ENCODE data around the gene HP. TPM values are rescaled to one million over a fixed set of nuclear protein-coding genes. Genes with fewer than 3 reads are reported as not detected.

Gene HP
- total RNA-seq, 1 donor from 2014 or later: not detected

- Mint-ChIP-seq H3K4me3 (ENCODE audit: low read depth) (no peak overlapping the region), H3K27me3 (no peaks in the 10 kb centered on the region), H3K4me1 (ENCODE audit: low read depth) (no peaks in the 10 kb centered on the region), H3K27ac (no peak overlapping the region), H3K36me3 (ENCODE audit: insufficient read depth) (peaks cover 32% of the 10 kb centered on the region), H3K9me3 (ENCODE audit: low read depth) (no peaks in the 10 kb centered on the region)
- no peak for DNase-seq (ENCODE audit: low spot score, unreplicated experiment)
- TF ChIP-seq, protein P1, sequence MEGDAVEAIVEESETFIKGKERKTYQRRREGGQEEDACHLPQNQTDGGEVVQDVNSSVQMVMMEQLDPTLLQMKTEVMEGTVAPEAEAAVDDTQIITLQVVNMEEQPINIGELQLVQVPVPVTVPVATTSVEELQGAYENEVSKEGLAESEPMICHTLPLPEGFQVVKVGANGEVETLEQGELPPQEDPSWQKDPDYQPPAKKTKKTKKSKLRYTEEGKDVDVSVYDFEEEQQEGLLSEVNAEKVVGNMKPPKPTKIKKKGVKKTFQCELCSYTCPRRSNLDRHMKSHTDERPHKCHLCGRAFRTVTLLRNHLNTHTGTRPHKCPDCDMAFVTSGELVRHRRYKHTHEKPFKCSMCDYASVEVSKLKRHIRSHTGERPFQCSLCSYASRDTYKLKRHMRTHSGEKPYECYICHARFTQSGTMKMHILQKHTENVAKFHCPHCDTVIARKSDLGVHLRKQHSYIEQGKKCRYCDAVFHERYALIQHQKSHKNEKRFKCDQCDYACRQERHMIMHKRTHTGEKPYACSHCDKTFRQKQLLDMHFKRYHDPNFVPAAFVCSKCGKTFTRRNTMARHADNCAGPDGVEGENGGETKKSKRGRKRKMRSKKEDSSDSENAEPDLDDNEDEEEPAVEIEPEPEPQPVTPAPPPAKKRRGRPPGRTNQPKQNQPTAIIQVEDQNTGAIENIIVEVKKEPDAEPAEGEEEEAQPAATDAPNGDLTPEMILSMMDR (IDR thresholded peaks at IDR 0.05; ENCODE audit: unreplicated experiment): no peak
Observed at GRCh38 chr16:72104905-72105304, 50.6 kb downstream of the HP start.

DNA sequence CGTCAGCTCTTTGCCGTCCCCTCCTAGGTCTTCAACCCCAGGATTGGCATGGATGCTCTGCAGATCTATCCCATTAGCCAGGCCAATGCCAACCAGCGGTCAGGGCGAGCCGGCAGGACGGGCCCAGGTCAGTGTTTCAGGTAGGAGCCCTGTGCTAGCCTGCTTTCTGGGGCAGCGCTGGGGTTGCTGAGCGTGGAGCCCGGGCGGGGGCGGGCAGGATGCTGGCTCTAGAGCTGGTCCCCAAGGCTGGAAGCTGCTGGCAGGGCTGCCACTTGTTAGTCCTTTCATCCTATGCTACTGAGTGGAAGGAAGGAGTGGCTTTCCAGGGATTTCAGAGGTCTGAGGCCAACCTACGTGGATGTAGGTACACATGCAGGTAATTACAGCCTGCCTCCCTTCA, 51.7 kb downstream of the HP start:
- TF ChIP-seq, protein P1 (IDR thresholded peaks at IDR 0.05; ENCODE audit: unreplicated experiment): no peak
- Mint-ChIP-seq H3K36me3 (ENCODE audit: insufficient read depth) (peaks cover 40% of the 10 kb centered on the region), H3K9me3 (ENCODE audit: low read depth) (no peaks in the 10 kb centered on the region), H3K27ac (no peak overlapping the region), H3K4me1 (ENCODE audit: low read depth) (no peaks in the 10 kb centered on the region), H3K27me3 (no peaks in the 10 kb centered on the region), H3K4me3 (ENCODE audit: low read depth) (no peak overlapping the region)
- no peak for DNase-seq (ENCODE audit: low spot score, unreplicated experiment)

GRCh38 chr16:72107371-72107770, 53.1 kb downstream of the HP start:
- H3K9me3 Mint-ChIP-seq (ENCODE audit: low read depth): no peaks in the 10 kb centered on the region
- H3K4me1 Mint-ChIP-seq (ENCODE audit: low read depth): no peaks in the 10 kb centered on the region
- no peak overlapping the region for H3K27ac Mint-ChIP-seq
- no peaks in the 10 kb centered on the region for H3K27me3 Mint-ChIP-seq
- DNase-seq (ENCODE audit: low spot score, unreplicated experiment): no peak
- peaks cover 35% of the 10 kb centered on the region for H3K36me3 Mint-ChIP-seq (ENCODE audit: insufficient read depth)
- H3K4me3 Mint-ChIP-seq (ENCODE audit: low read depth): no peak overlapping the region
- TF ChIP-seq, protein P1 (IDR thresholded peaks at IDR 0.05; ENCODE audit: unreplicated experiment): no peak

- H3K4me1 Mint-ChIP-seq (ENCODE audit: low read depth): no peaks in the 10 kb centered on the region
Observed at GRCh38 chr16:72108353-72109102, 54.2 kb downstream of the HP start.

GRCh38 chr16:72109300-72109699, 55.0 kb downstream of the HP start:
- Mint-ChIP-seq H3K4me3 (ENCODE audit: low read depth) (no peak overlapping the region), H3K27ac (no peak overlapping the region), H3K4me1 (ENCODE audit: low read depth) (no peaks in the 10 kb centered on the region), H3K36me3 (ENCODE audit: insufficient read depth) (peaks cover 27% of the 10 kb centered on the region), H3K9me3 (ENCODE audit: low read depth) (no peaks in the 10 kb centered on the region), H3K27me3 (no peaks in the 10 kb centered on the region)
- TF ChIP-seq, protein P1 (IDR thresholded peaks at IDR 0.05; ENCODE audit: unreplicated experiment): no peak
- DNase-seq (ENCODE audit: low spot score, unreplicated experiment): no peak

More at GRCh38 chr16:72108353-72109102, 54.2 kb downstream of the HP start:
- no peaks in the 10 kb centered on the region for H3K27me3 Mint-ChIP-seq
- TF ChIP-seq, protein P1 (IDR thresholded peaks at IDR 0.05; ENCODE audit: unreplicated experiment): no peak
- H3K9me3 Mint-ChIP-seq (ENCODE audit: low read depth): no peaks in the 10 kb centered on the region
- H3K36me3 Mint-ChIP-seq (ENCODE audit: insufficient read depth): peaks cover 29% of the 10 kb centered on the region
- no peak overlapping the region for H3K27ac Mint-ChIP-seq
- no peak for DNase-seq (ENCODE audit: low spot score, unreplicated experiment)
- H3K4me3 Mint-ChIP-seq (ENCODE audit: low read depth): no peak overlapping the region

Data from progenitor cell of endocrine pancreas (in vitro differentiated cells).